H9 (cell line): Measurements from ENCODE around the gene NEIL1. TPM values are rescaled to one million over a fixed set of nuclear protein-coding genes. Genes with fewer than 3 reads are reported as not detected.

Source experiments
- DNase-seq: peaks from one replicate; pipeline ENCODE4 v3.0.0-alpha.2; 2017
- H2AFZ ChIP-seq: one replicate; pipeline ENCODE4 v1.6.1; 2013; ENCODE audit warnings: mild to moderate bottlenecking, low read length, control low read depth, moderate library complexity
- H2AK5ac ChIP-seq: 2 replicates; pipeline ENCODE4 v1.6.1; 2013; ENCODE audit warnings: low read length, control low read depth, mixed read lengths; ENCODE audit not compliant: insufficient read length
- H2BK120ac ChIP-seq: one replicate; pipeline ENCODE4 v1.6.1; 2013; ENCODE audit warnings: low read depth, mild to moderate bottlenecking, low read length, control low read depth, inconsistent platforms; ENCODE audit not compliant: poor library complexity, severe bottlenecking
- H2BK12ac ChIP-seq: 2 replicates; pipeline ENCODE4 v1.6.1; 2013; ENCODE audit warnings: low read length, control low read depth, mixed read lengths, low read depth; ENCODE audit not compliant: insufficient read length
- H2BK15ac ChIP-seq: 2 replicates; pipeline ENCODE4 v1.6.1; 2013; ENCODE audit warnings: low read depth, low read length, control low read depth
- H2BK20ac ChIP-seq: one replicate; pipeline ENCODE4 v1.6.1; 2013; ENCODE audit warnings: low read depth, mild to moderate bottlenecking, low read length, control low read depth, inconsistent platforms; ENCODE audit not compliant: poor library complexity, severe bottlenecking
- H2BK5ac ChIP-seq: 2 replicates; pipeline ENCODE4 v1.6.1; 2013; ENCODE audit warnings: low read length, control low read depth, mixed read lengths; ENCODE audit not compliant: insufficient read length
- H3K14ac ChIP-seq: 2 replicates; pipeline ENCODE4 v1.6.1; 2013; ENCODE audit warnings: low read length, control low read depth; ENCODE audit not compliant: insufficient read depth
- H3K18ac ChIP-seq: 2 replicates; pipeline ENCODE4 v1.6.1; 2013; ENCODE audit warnings: low read depth, mild to moderate bottlenecking, mixed read lengths, low read length, control low read depth; ENCODE audit not compliant: insufficient read length
- H3K23ac ChIP-seq: 2 replicates; pipeline ENCODE4 v1.6.1; 2013; ENCODE audit warnings: low read length, control low read depth, mixed read lengths, low read depth; ENCODE audit not compliant: insufficient read length
- H3K23me2 ChIP-seq: 2 replicates; pipeline ENCODE4 v1.6.1; 2013; ENCODE audit warnings: low read depth, mild to moderate bottlenecking, mixed read lengths, low read length, control low read depth; ENCODE audit not compliant: insufficient read length, poor library complexity, severe bottlenecking
- H3K27ac ChIP-seq: 2 replicates; pipeline ENCODE4 v1.5.1; 2013; ENCODE audit warnings: low read length, control low read depth, mixed read lengths, low read depth; ENCODE audit not compliant: insufficient read length
- H3K27me3 ChIP-seq: 2 replicates; pipeline ENCODE4 v1.6.1; 2013; ENCODE audit warnings: low read length, control low read depth, inconsistent platforms; ENCODE audit not compliant: insufficient read depth
- H3K4ac ChIP-seq: 2 replicates; pipeline ENCODE4 v1.6.1; 2013; ENCODE audit warnings: low read depth, mild to moderate bottlenecking, control low read depth, inconsistent platforms, low read length, moderate library complexity
- H3K4me1 ChIP-seq: 2 replicates; pipeline ENCODE4 v1.6.1; 2013; ENCODE audit warnings: low read length, control low read depth, inconsistent platforms; ENCODE audit not compliant: insufficient read depth
- H3K4me2 ChIP-seq: 2 replicates; pipeline ENCODE4 v1.6.1; 2013; ENCODE audit warnings: low read length, control low read depth, mixed read lengths; ENCODE audit not compliant: insufficient read length, insufficient read depth
- H3K56ac ChIP-seq: 2 replicates; pipeline ENCODE4 v1.6.1; 2013; ENCODE audit warnings: low read depth, mild to moderate bottlenecking, mixed read lengths, low read length, control low read depth; ENCODE audit not compliant: insufficient read length
- H3K79me1 ChIP-seq: 2 replicates; pipeline ENCODE4 v1.6.1; 2013; ENCODE audit warnings: low read depth, mild to moderate bottlenecking, moderate library complexity, low read length, control low read depth, inconsistent platforms; ENCODE audit not compliant: insufficient read depth, poor library complexity, severe bottlenecking
- H3K79me2 ChIP-seq: 2 replicates; pipeline ENCODE4 v1.6.1; 2013; ENCODE audit warnings: low read length, control low read depth, inconsistent platforms; ENCODE audit not compliant: insufficient read depth
- H3K9ac ChIP-seq: 2 replicates; pipeline ENCODE4 v1.6.1; 2013; ENCODE audit warnings: low read length, control low read depth, mixed read lengths; ENCODE audit not compliant: insufficient read length; ENCODE audit errors: extremely low read depth
- H3K9me3 ChIP-seq: one replicate; pipeline ENCODE4 v1.6.1; 2013; ENCODE audit warnings: low read depth, low read length, inconsistent platforms; ENCODE audit not compliant: control insufficient read depth
- H3T11ph ChIP-seq: one replicate; pipeline ENCODE4 v1.6.1; 2013; ENCODE audit warnings: mild to moderate bottlenecking, low read length, control low read depth, inconsistent platforms
- H4K20me1 ChIP-seq: one replicate; pipeline ENCODE4 v1.6.1; 2013; ENCODE audit not compliant: control insufficient read depth, insufficient read length, insufficient read depth
- H4K5ac ChIP-seq: 2 replicates; pipeline ENCODE4 v1.6.1; 2013; ENCODE audit warnings: low read depth, mild to moderate bottlenecking, mixed read lengths, low read length, control low read depth; ENCODE audit not compliant: insufficient read length
- H4K8ac ChIP-seq: replicated peaks from 2 replicates; pipeline ENCODE4 v1.6.1; 2013; ENCODE audit warnings: low read length, control low read depth, mixed read lengths, low read depth; ENCODE audit not compliant: insufficient read length
- H4K91ac ChIP-seq: 2 replicates; pipeline ENCODE4 v1.6.1; 2013; ENCODE audit warnings: low read depth, mild to moderate bottlenecking, moderate library complexity, mixed read lengths, low read length, control low read depth; ENCODE audit not compliant: insufficient read length
- H3K27ac Mint-ChIP-seq, 3 experiments: 2 replicates in 2 of 3; 3 replicates in 1 of 3; pipeline ENCODE4 v1.8.0; 2020 to 2021; ENCODE audit warnings: mixed read lengths in 3 of 3, mild to moderate bottlenecking in 1 of 3, moderate library complexity in 1 of 3
- H3K27me3 Mint-ChIP-seq: 2 replicates; pipeline ENCODE4 v1.8.0; 2021; ENCODE audit warnings: low read depth, mild to moderate bottlenecking, moderate library complexity, mixed read lengths
- H3K36me3 Mint-ChIP-seq, 3 experiments: 2 replicates in 2 of 3; 3 replicates in 1 of 3; pipeline ENCODE4 v1.8.0; 2020 to 2021; ENCODE audit warnings: low read depth in 3 of 3, mixed read lengths in 3 of 3; ENCODE audit not compliant: insufficient read depth in 1 of 3
- H3K4me1 Mint-ChIP-seq, 2 experiments: 2 replicates each; pipeline ENCODE4 v1.8.0; 2020; ENCODE audit warnings: mixed read lengths in 2 of 2
- H3K4me3 Mint-ChIP-seq, 2 experiments: 2 replicates in 1 of 2; 3 replicates in 1 of 2; pipeline ENCODE4 v1.8.0; 2020 to 2021; ENCODE audit warnings: mild to moderate bottlenecking in 2 of 2, mixed read lengths in 2 of 2, moderate library complexity in 1 of 2
- H3K9me3 Mint-ChIP-seq, 2 experiments: 2 replicates in 1 of 2; 3 replicates in 1 of 2; pipeline ENCODE4 v1.8.0; 2020; ENCODE audit warnings: mild to moderate bottlenecking in 2 of 2, mixed read lengths in 2 of 2, moderate library complexity in 1 of 2
- CTCF ChIP-seq: fragments of 200-600 bp; sonication (generic); conservative IDR thresholded peaks from 3 replicates; pipeline ENCODE4 v1.8.0; 2021; ENCODE audit warnings: antibody characterized with exemption, mild to moderate bottlenecking
- WGBS: extraction: QIAGEN DNeasy Blood & Tissue Kit; methylation state at CpG from one replicate; pipeline ENCODE4 v1.1.7; 2013; ENCODE audit warnings: missing lambda C conversion rate, low lambda C conversion rate, mixed read lengths; ENCODE audit not compliant: insufficient read length; ENCODE audit errors: extremely low coverage; 5-methylcytosine and 5-hydroxymethylcytosine counted together
- total RNA-seq: library from RNA; stranded (reverse); gene quantifications from 2 replicates; pipeline ENCODE4 v1.2.1, GENCODE V29; 2021

NEIL1 gene
- total RNA-seq, 1 experiment from 2014 or later, result 16.5 TPM

GRCh38 chr15:75355369-75355768 lies 8.5 kb downstream of the NEIL1 start:
- Mint-ChIP-seq H3K9me3 (no peaks in the 10 kb centered on the region), H3K27me3 (no peaks in the 10 kb centered on the region; the same call in 1 of the 2 replicates), H3K4me3 (no peak overlapping the region), H3K27ac (no peak overlapping the region; a peak in 1 of 7 replicates), H3K4me1 (no peaks in the 10 kb centered on the region), H3K36me3 (peaks cover 7 to 22% (median 19%) of the 10 kb centered on the region in 3 experiments; a peak in 6 of 7 replicates)
- Histone ChIP-seq H3K27me3 (no peaks in the 10 kb centered on the region), H2BK5ac (no peak overlapping the region), H3K23ac (no peak overlapping the region), H3K79me1 (no peaks in the 10 kb centered on the region), H2BK12ac (no peak overlapping the region), H3K18ac (no peak overlapping the region), H3K27ac (no peak overlapping the region), H2AFZ (no peak overlapping the region), H2BK20ac (no peak overlapping the region), H3K79me2 (no peaks in the 10 kb centered on the region), H4K8ac (no peak overlapping the region), H3K56ac (no peak overlapping the region), H3K9ac (no peak overlapping the region), H4K91ac (no peak overlapping the region), H2AK5ac (no peak overlapping the region), H3K23me2 (no peaks in the 10 kb centered on the region), H3K4me1 (no peaks in the 10 kb centered on the region), H3K4ac (no peak overlapping the region), H2BK120ac (no peak overlapping the region), H4K20me1 (no peaks in the 10 kb centered on the region), H3K14ac (no peak overlapping the region), H3K4me2 (no peak overlapping the region), H4K5ac (no peak overlapping the region), H3K9me3 (no peaks in the 10 kb centered on the region), H2BK15ac (no peak overlapping the region), H3T11ph (no peak overlapping the region)
- DNase-seq, result no peak
- TF ChIP-seq CTCF, result no peak
- no CpG with 5 or more reads among the region's 4 CpGs for WGBS
